Right lung (tissue), 5 donors: ENCODE measurements around the gene HIPK1. TPM values are rescaled to one million over a fixed set of nuclear protein-coding genes. Genes with fewer than 3 reads are reported as not detected.
A peak's percentile ranks its signal among the peaks of the same experiment; 100 is the strongest.

Source experiments
- DNase-seq, 2 donors: peaks; one replicate each; pipeline ENCODE4 v3.0.0-alpha.2; 2013
- polyA plus RNA-seq, 5 donors: library from polyadenylated mRNA; unstranded; fragments of 120-200 nt; gene quantifications; one replicate each; pipeline versions ENCODE4 v1.2.1 to v1.2.3, GENCODE V29; 2013; ENCODE audit warnings: inconsistent platforms in 1 of 5, low replicate concordance in 1 of 5; ENCODE audit not compliant: insufficient read length in 5 of 5, insufficient read depth in 1 of 5

The HIPK1 gene
- polyA plus RNA-seq, 5 donors = 35.9 to 45.7 (median 42.1) TPM

- DNase-seq = peak; percentile 60 to 69
Observed at GRCh38 chr1:113912594-113913311, 16.4 kb upstream of the HIPK1 start.

- DNase-seq = no peak
Observed at GRCh38 chr1:113913312-113913668, 15.8 kb upstream of the HIPK1 start.

GRCh38 chr1:113913887-113914664 lies 15.0 kb upstream of the HIPK1 start:
- DNase-seq = no peak

- no peak for DNase-seq
Observed at GRCh38 chr1:113916974-113917373, 12.2 kb upstream of the HIPK1 start.

- no peak for DNase-seq
Observed at GRCh38 chr1:113917400-113918082, 11.6 kb upstream of the HIPK1 start.

GRCh38 chr1:113918243-113918642 lies 10.9 kb upstream of the HIPK1 start:
- no peak for DNase-seq

GRCh38 chr1:113922957-113923356 lies 6.2 kb upstream of the HIPK1 start:
- no peak for DNase-seq

- DNase-seq = no peak
Observed at GRCh38 chr1:113924473-113924872, 4.7 kb upstream of the HIPK1 start.

GRCh38 chr1:113928187-113928930 lies 765 bp upstream of the HIPK1 start:
- DNase-seq = no peak

GRCh38 chr1:113929750-113930498 lies 800 bp downstream of the HIPK1 start:
- DNase-seq = peak in 1 of 2 donors; percentile 56

- DNase-seq = peak; percentile 67 to 78
Observed at GRCh38 chr1:113930499-113931161, 1.5 kb downstream of the HIPK1 start.

- DNase-seq = no peak
Observed at GRCh38 chr1:113931451-113931851, 2.3 kb downstream of the HIPK1 start.

GRCh38 chr1:113934006-113934405 lies 4.9 kb downstream of the HIPK1 start:
- DNase-seq = no peak

- no peak for DNase-seq
Observed at GRCh38 chr1:113934511-113935055, 5.5 kb downstream of the HIPK1 start.

- no peak for DNase-seq
Observed at GRCh38 chr1:113935176-113935575, 6.1 kb downstream of the HIPK1 start.

- no peak for DNase-seq
Observed at GRCh38 chr1:113935970-113936369, 6.8 kb downstream of the HIPK1 start.

GRCh38 chr1:113937146-113937545 lies 8.0 kb downstream of the HIPK1 start:
- no peak for DNase-seq

- DNase-seq = no peak
Observed at GRCh38 chr1:113938192-113938591, 9.1 kb downstream of the HIPK1 start.

GRCh38 chr1:113940365-113941244 lies 11.5 kb downstream of the HIPK1 start:
- DNase-seq = no peak

GRCh38 chr1:113941245-113941559 lies 12.1 kb downstream of the HIPK1 start:
- DNase-seq = no peak
